Keratinocyte (primary cell): ENCODE measurements around the gene ZC3H4. TPM values are rescaled to one million over a fixed set of nuclear protein-coding genes. Genes with fewer than 3 reads are reported as not detected.
A peak's percentile ranks its signal among the peaks of the same experiment; 100 is the strongest.

Source experiments
- DNase-seq: peaks from one replicate; pipeline ENCODE4 v3.0.0-alpha.2; 2011; ENCODE audit warnings: low read depth, missing footprints, low spot score
- FAIRE-seq: peaks from 2 replicates; lab custom pipeline; 2011; peaks lifted over from hg19 to GRCh38; lab: Jason Lieb, UNC
- H2AFZ ChIP-seq: 2 replicates; pipeline ENCODE4 v1.6.0; 2012; ENCODE audit warnings: low read length, control low read depth, inconsistent platforms; ENCODE audit not compliant: control insufficient read depth
- H3K27ac ChIP-seq: 2 replicates; pipeline ENCODE4 v1.5.1; 2011; ENCODE audit warnings: low read length; ENCODE audit not compliant: control insufficient read depth, insufficient read depth
- H3K27me3 ChIP-seq: 3 replicates; pipeline ENCODE4 v1.6.0; 2011; ENCODE audit warnings: low read length; ENCODE audit not compliant: control insufficient read depth, insufficient read depth; ENCODE audit errors: extremely low read depth
- H3K36me3 ChIP-seq, 2 experiments: 2 replicates in 1 of 2; 3 replicates in 1 of 2; pipeline ENCODE4 v1.5.1; 2011; ENCODE audit warnings: low read length in 2 of 2, mild to moderate bottlenecking in 1 of 2; ENCODE audit not compliant: control insufficient read depth in 2 of 2, insufficient read depth in 2 of 2; ENCODE audit errors: extremely low read depth in 1 of 2
- H3K4me1 ChIP-seq: 3 replicates; pipeline ENCODE4 v1.5.1; 2011; ENCODE audit warnings: low read length; ENCODE audit not compliant: control insufficient read depth, insufficient read depth; ENCODE audit errors: extremely low read depth
- H3K4me2 ChIP-seq: 3 replicates; pipeline ENCODE4 v1.6.0; 2011; ENCODE audit warnings: low read depth, low read length; ENCODE audit not compliant: control insufficient read depth, insufficient read depth; ENCODE audit errors: extremely low read depth
- H3K4me3 ChIP-seq, 3 experiments: fragments of 200-600 bp in 1 of 3; sonication (generic) in 1 of 3; 2 replicates in 2 of 3; 3 replicates in 1 of 3; pipeline ENCODE4 v1.5.1; 2011 to 2016; ENCODE audit warnings: low read length in 3 of 3, mild to moderate bottlenecking in 3 of 3, control low read depth in 2 of 3, inconsistent platforms in 1 of 3, low read depth in 1 of 3, mixed read lengths in 1 of 3, mixed run types in 1 of 3, moderate library complexity in 1 of 3; ENCODE audit not compliant: control insufficient read depth in 2 of 3, insufficient read depth in 2 of 3; ENCODE audit errors: extremely low read depth in 1 of 3
- H3K79me2 ChIP-seq: 2 replicates; pipeline ENCODE4 v1.6.0; 2012; ENCODE audit warnings: low read length; ENCODE audit not compliant: control insufficient read depth, insufficient read depth
- H3K9ac ChIP-seq: 3 replicates; pipeline ENCODE4 v1.6.0; 2011; ENCODE audit warnings: low read length; ENCODE audit not compliant: control insufficient read depth, insufficient read depth; ENCODE audit errors: extremely low read depth
- H3K9me1 ChIP-seq: 3 replicates; pipeline ENCODE4 v1.6.0; 2011; ENCODE audit warnings: low read length; ENCODE audit not compliant: control insufficient read depth, insufficient read depth; ENCODE audit errors: extremely low read depth
- H3K9me3 ChIP-seq: 2 replicates; pipeline ENCODE4 v1.5.1; 2012; ENCODE audit warnings: low read depth, low read length; ENCODE audit not compliant: control insufficient read depth
- H4K20me1 ChIP-seq: 3 replicates; pipeline ENCODE4 v1.6.0; 2011; ENCODE audit warnings: low read length; ENCODE audit not compliant: control insufficient read depth, insufficient read depth; ENCODE audit errors: extremely low read depth
- EZH2 ChIP-seq: IDR thresholded peaks from one replicate; pipeline ENCODE4 v1.6.1; 2012; ENCODE audit warnings: inconsistent platforms, mild to moderate bottlenecking, low read length, moderate library complexity
- dilution Hi-C: fragments of 300-500 bp; cut with MboI; formaldehyde crosslinking; loops from one replicate; pipeline ENCODE4 v1.7.0; 2020; ENCODE audit warnings: low sequenced_read_pairs; ENCODE audit not compliant: extremely low pct_ligation_motif_present
- polyA plus RNA-seq, 5 experiments: library from polyadenylated mRNA; depleted of rRNA in 3 of 5; stranded (reverse) in 3 of 5; stranded (forward) in 1 of 5; unstranded in 1 of 5; fragments of >200 nt; gene quantifications; 1 replicate in 1 of 5; 2 replicates in 3 of 5; 3 replicates in 1 of 5; pipeline versions ENCODE4 v1.2.1 to v1.2.3, GENCODE V29; 2011 to 2012; ENCODE audit warnings: missing spikeins in 2 of 5, low read depth in 1 of 5, low replicate concordance in 1 of 5
- TF ChIP-seq, protein P1 (sequence below), 3 experiments: IDR thresholded peaks in 1 of 3; conservative IDR thresholded peaks in 1 of 3; optimal IDR thresholded peaks in 1 of 3; 2 replicates in 2 of 3; 3 replicates in 1 of 3; pipeline versions ENCODE3 to v1.5.1; 2011; ENCODE audit warnings: low read length in 3 of 3, mild to moderate bottlenecking in 3 of 3, moderate library complexity in 2 of 3, control low read depth in 1 of 3, inconsistent platforms in 1 of 3; ENCODE audit not compliant: insufficient read depth in 2 of 3; ENCODE audit errors: extremely low read depth in 1 of 3

The ZC3H4 gene
- polyA plus RNA-seq, 1 donor (not counting 4 experiments of a cell fraction or from before 2014, with no cell fraction given) = 5.6 TPM

DNA sequence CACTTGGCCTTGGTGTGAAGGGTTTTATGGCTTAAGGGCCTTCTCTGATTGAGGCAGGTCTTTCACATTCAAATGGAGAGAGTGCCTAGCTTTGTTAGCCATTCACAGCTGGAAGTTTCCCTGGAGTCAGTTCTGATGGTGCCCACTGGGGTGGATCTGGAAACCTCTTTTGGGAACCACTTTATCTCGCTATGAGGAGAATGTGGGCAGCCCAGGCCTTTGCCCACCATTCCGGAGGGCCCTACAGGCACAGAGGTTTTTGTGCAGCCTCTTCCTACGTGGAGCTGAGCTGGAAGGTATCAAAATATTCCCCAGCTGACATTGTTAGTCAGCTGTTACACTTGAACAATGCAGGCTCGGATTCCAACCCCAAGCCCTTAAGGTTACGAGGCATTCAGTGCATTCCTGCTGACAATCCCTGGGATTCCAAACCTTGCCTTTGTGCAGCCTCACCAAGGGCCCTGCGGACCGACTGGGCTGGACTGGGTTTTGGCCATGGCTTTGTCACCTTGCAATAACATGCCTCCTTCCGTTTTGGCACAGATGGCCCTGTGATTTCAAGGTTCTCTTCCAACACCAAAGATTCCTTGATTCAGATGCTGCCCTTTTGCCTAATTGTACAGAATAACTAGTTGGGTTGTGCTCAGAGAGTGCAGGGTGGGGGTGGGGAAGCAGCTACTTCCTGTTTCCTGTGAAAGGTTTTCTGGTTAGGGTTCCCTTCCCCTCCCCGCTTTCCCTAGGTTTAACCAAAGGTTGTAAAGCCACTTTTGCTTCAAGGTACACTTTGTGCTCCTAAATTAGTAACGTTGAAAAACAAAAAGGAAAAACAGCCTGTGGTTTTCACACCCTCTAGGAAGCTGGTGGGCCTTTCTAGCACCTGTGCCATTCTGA, 44.1 kb upstream of the ZC3H4 start:
- FAIRE-seq = peak; percentile 46

DNA sequence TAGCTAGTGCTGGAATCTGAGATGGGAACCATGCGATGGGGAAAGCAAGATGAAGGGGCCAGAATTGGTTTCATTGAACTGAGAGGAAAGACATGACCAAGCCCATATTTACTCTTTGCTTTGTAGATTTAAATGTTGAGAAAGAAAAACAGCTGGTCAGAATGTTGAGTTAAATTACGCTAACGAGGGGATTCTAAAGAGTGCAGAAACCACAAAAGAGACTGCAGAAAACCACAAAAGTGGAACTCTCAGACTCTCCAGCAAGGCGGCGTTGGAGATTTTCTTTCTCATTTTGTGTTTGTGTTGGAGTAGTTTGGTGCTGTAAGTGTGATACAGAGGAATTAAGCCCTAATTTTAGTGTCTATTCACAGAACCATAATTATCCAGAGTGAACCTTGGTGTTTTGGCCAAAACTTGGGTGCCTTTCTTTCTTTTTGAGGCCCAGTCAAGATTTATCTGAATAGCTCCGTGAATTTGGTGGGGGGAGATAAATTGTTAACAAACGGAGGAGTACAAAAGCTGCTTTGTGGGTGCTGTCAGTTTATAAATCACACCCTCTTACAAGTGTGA, 43.4 kb upstream of the ZC3H4 start:
- Histone ChIP-seq H3K27me3 (no peaks in the 10 kb centered on the region), H3K4me1 (peaks cover 43% of the 10 kb centered on the region), H3K9ac (no peak overlapping the region), H3K4me2 (no peak overlapping the region), H3K9me3 (no peaks in the 10 kb centered on the region), H3K79me2 (peaks cover 14% of the 10 kb centered on the region), H2AFZ (no peak overlapping the region), H3K27ac (no peak overlapping the region), H4K20me1 (peaks cover 11% of the 10 kb centered on the region), H3K9me1 (no peaks in the 10 kb centered on the region), H3K36me3 (peaks cover 9 to 31% of the 10 kb centered on the region in 2 experiments), H3K4me3 (no peak overlapping the region)
- no peak for DNase-seq
- no peak for FAIRE-seq
- dilution Hi-C loops = no loop called here
- TF ChIP-seq EZH2 = no peak
- TF ChIP-seq, protein P1, sequence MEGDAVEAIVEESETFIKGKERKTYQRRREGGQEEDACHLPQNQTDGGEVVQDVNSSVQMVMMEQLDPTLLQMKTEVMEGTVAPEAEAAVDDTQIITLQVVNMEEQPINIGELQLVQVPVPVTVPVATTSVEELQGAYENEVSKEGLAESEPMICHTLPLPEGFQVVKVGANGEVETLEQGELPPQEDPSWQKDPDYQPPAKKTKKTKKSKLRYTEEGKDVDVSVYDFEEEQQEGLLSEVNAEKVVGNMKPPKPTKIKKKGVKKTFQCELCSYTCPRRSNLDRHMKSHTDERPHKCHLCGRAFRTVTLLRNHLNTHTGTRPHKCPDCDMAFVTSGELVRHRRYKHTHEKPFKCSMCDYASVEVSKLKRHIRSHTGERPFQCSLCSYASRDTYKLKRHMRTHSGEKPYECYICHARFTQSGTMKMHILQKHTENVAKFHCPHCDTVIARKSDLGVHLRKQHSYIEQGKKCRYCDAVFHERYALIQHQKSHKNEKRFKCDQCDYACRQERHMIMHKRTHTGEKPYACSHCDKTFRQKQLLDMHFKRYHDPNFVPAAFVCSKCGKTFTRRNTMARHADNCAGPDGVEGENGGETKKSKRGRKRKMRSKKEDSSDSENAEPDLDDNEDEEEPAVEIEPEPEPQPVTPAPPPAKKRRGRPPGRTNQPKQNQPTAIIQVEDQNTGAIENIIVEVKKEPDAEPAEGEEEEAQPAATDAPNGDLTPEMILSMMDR (optimal IDR thresholded peaks at IDR 0.05 in 1 of 3, IDR thresholded peaks at IDR 0.05 in 1 of 3, conservative IDR thresholded peaks at IDR 0.05 in 1 of 3; ENCODE audit: extremely low read depth in 1 of 3, insufficient read depth in 2 of 3, low read length in 3 of 3) = no peak

More for the DNA sequence above, 44.1 kb upstream of the ZC3H4 start:
- H3K27ac ChIP-seq = peak overlapping the region; percentile 68
- no peak for DNase-seq
- dilution Hi-C loops = no loop called here
- H3K79me2 ChIP-seq = peaks cover 17% of the 10 kb centered on the region
- peaks cover 7% of the 10 kb centered on the region for H4K20me1 ChIP-seq
- peak overlapping the region; percentile 22 for H3K4me2 ChIP-seq
- peak overlapping the region; percentile 11 for H3K9ac ChIP-seq
- H3K9me3 ChIP-seq = no peaks in the 10 kb centered on the region
- no peak overlapping the region for H3K4me3 ChIP-seq
- H2AFZ ChIP-seq = no peak overlapping the region
- peaks cover 8 to 28% of the 10 kb centered on the region in 2 experiments for H3K36me3 ChIP-seq
- H3K4me1 ChIP-seq = peaks cover 36% of the 10 kb centered on the region
- H3K9me1 ChIP-seq = no peaks in the 10 kb centered on the region
- TF ChIP-seq, protein P1 (optimal IDR thresholded peaks at IDR 0.05 in 1 of 3, IDR thresholded peaks at IDR 0.05 in 1 of 3, conservative IDR thresholded peaks at IDR 0.05 in 1 of 3; ENCODE audit: extremely low read depth in 1 of 3, insufficient read depth in 2 of 3, low read length in 3 of 3) = peak in 1 of 3 experiments; percentile 13
- no peak for TF ChIP-seq EZH2
- no peaks in the 10 kb centered on the region for H3K27me3 ChIP-seq
